NCI-H2107 treated with DMSO at 0.1 percent for 48 hours (cell line): ENCODE data around the gene KRT85.
"Not testable (repeated sequence)": the region's sequence is repeated elsewhere in the genome, so short reads cannot be mapped to it uniquely, and the experiment has no call there.

Experiments used
- DNase-seq: peaks from one replicate; lab custom pipeline; 2025; ENCODE audit not compliant: unreplicated experiment; lab: John Stamatoyannopoulos, UW

KRT85 gene

GRCh38 chr12:52350786-52351185 lies 16.5 kb downstream of the KRT85 start:
- DNase-seq: no peak

GRCh38 chr12:52350021-52350620 lies 17.2 kb downstream of the KRT85 start:
- DNase-seq: no peak

GRCh38 chr12:52349196-52349595 lies 18.1 kb downstream of the KRT85 start:
- DNase-seq: no peak

DNA sequence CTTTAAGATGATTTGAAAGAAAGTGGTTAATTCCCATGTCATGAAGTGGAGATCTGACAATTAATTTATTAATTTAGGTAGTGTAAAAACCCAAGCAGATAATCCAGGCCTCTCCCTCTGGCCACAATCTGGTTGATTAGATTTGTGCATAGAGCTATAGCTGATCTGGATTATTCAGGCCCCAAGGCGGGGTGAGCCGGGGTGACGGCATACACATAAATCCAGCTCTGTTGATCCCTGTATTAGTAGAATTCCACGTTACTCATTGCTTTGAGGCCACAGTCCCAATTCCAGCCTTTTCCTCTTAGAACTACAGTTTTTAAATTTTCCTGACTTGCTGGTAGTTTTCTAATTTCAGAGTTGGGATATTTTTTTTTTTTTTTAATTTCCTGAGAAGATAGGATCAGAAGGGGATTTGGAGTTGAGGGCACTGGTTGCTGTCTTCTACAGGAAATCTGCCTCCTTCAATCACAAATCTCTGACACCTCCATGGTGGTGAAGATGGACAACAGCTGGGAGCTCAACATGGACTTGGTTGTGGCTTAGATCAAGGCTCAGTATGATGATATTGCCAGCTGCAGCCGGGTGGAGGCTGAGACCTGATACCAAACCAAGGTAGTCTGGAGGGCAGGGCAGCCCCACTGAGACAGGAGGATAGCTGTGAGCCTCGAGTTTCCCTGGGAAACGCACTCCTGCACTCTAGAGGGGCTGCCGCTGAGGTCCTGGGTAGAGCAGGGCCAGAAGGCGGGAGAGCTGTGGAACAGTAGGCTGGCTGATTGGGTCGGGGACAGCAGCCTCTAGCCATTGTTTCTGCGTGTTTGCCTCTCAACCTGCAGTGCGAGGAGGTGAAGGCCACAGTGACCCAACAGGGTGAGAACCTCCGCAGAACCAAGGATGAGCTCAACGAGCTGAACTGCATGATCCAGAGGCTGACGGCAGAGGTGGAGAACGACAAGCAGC lies 19.4 kb downstream of the KRT85 start:
- DNase-seq: no peak

GRCh38 chr12:52347016-52347415 lies 20.3 kb downstream of the KRT85 start:
- no peak for DNase-seq

GRCh38 chr12:52346593-52346992 lies 20.7 kb downstream of the KRT85 start:
- no peak for DNase-seq

GRCh38 chr12:52345041-52345440 lies 22.2 kb downstream of the KRT85 start:
- DNase-seq: not testable (repeated sequence)

DNA sequence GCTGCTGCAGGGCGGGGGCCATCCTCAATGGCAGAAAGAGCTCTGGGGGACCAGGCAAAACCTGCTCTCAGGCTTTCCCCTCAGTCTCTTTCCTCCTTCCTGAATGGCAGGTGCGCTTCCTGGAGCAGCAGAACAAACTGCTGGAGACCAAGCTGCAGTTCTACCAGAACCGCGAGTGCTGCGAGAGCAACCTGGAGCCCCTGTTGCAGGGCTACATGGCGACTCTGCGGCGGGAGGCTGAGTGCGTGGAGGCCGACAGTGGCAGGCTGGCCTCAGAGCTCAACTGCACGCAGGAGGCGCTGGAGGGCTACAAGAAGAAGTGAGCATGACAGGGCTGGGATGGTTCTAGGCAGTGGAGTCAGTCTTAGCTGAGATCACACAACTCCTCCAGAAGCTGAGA lies 23.2 kb downstream of the KRT85 start:
- no peak for DNase-seq

GRCh38 chr12:52343550-52343949 lies 23.7 kb downstream of the KRT85 start:
- no peak for DNase-seq

GRCh38 chr12:52342781-52343490 lies 24.3 kb downstream of the KRT85 start:
- no peak for DNase-seq

DNA sequence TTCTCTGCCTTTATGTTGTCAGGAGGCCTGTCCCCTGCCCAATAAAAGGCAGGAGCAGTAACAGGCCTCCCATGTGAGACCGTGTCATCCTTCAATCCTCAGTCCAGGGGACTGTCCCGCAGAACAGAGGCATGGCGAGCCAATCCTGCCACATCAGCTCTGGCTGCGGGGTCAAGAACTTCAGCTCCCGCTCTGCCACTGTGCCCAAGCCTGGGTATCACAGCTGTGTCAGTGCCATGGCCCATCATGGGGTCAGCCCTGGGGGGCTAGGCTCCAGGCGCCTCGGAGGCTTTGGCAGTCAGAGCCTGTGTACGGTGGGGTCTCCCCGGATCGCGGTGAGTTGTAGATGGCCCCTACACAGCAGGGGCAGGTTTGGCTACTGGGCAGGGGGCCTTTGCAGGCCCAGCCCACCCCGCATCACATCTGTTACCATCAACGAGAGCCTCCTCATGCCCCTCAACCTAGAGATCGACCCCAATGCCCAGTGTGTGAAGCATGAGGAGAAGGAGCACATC lies 26.2 kb downstream of the KRT85 start:
- no peak for DNase-seq

DNA sequence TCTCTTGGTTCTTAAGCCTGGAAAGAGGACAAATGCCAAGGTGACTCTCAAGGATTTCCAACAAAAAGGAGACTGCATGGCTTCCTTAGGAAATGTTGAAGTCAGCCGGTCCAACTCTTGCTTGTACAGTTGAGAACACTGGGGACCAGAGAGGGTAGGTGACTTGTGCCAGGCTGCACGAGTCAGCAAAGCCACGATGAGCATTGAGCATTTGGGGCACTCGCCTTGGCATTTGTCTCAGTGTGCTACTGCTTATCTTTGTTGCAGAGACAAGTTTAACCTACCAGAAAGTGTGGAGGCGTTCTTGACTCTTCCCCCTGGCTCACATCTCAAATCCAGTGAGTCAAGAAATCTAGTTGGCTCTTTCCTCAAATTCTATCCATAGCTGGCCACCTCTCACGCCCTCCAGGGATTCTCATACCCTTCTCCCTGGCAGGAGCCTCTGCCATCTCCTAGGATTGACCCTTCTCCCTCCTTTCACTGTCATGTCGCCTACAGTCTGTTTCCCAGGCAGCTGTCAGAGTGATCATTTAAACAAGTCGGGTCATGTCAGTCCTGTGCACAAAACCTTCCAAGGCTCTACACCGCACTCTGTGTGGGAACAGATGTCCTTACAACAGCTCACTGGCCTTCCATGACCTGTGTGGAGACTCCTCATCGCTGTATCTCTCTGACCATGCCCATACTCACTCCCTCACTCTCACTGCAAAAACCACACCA lies 28.9 kb downstream of the KRT85 start:
- DNase-seq: no peak

GRCh38 chr12:52337054-52337453 lies 30.2 kb downstream of the KRT85 start:
- no peak for DNase-seq

- DNase-seq: no peak
These were observed 30.6 kb downstream of the KRT85 start for GRCh38 chr12:52336641-52337040.

- DNase-seq: no peak
These were observed 31.6 kb downstream of the KRT85 start for GRCh38 chr12:52335598-52336262.

DNA sequence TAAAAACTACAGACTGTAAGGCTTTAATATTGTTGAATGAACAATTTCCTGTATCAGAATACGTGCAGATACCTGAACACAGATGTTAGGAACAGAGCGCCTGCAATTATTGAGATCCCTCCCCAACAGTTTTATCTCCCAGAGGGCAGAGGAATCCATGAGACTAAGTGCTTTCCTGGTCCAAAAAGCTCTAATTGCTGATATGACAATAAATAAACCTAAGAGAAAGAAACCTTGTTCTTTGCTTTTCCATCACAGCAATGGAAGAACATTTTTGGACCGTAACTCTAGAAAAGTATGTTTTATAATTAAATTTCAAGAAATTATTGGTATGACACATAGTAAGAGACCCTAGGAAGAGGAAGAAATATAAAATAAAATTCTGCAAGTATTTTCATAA lies 33.1 kb downstream of the KRT85 start:
- no peak for DNase-seq

DNA sequence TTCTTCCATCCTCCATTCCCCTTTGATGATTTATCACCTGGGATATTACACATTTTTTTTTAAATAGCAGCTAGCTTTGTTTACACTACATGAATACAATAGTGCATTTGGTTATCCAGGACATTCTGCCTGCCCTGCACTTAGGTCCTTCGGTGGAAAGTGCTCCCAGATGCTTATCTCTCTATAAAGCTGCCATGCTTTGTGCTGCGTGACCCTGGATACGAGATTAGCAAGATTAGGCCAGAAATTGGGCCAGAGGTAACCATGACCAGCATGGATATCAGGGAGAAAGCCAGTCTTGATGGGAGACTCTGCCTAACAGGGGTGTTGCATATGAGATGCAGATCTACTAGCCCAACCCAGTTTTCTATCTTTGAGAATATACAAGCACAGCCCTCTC lies 34.0 kb downstream of the KRT85 start:
- no peak for DNase-seq

GRCh38 chr12:52332381-52332780 lies 34.9 kb downstream of the KRT85 start:
- no peak for DNase-seq

DNA sequence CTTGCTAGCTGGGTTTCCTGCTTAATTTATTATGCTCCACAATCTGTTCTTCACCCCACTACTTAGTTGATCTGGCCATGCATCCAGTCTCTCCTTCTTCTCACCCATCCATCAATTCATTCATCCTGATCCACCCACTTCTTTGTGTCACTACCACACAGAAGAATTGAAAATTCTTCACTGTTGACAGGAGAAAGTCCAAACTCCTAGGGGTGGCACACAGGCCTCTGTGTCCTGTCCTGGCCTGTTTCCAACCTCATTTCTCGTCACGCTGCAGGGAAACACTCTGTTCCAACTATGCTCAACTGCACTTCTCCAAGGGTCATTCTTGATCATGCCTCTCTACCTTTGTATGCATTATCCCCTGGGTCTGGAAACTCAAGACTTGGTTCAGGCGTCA lies 35.4 kb downstream of the KRT85 start:
- no peak for DNase-seq

DNA sequence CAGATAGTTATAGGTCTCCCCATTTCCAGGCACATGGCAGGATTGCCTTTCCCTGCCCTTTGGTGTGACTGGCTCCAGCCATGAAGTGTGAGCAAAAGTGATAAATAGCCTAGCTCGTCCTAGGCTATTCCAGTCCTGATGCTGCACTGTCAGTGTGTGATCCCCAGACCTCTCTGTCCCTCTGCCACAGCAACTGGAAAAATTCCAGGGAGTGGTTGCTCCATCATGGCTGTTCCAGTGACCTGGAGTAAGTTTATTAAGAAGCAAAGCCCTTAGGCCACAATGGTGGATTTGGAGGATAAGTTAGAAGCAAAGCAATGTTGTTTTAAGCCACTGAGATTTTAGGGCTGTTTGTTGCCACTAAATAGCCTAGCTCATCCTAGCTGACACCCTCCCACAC lies 36.2 kb downstream of the KRT85 start:
- no peak for DNase-seq
